OCI-LY3 (cell line): ENCODE results near the gene ACSF2.

ENCODE experiments used
- H2AFZ ChIP-seq: fragments of 200-600, 300-600 bp; shearing (Covaris generic); 2 replicates; pipeline ENCODE4 v1.6.0; 2014; ENCODE audit warnings: antibody characterized with exemption, low read depth, low read length
- H3K27ac ChIP-seq: fragments of 200-600, 300-600 bp; sonication (generic); 2 replicates; pipeline ENCODE4 v1.5.1; 2014; ENCODE audit warnings: mild to moderate bottlenecking, low read length, moderate library complexity, mixed read lengths
- H3K27me3 ChIP-seq: fragments of 200-600, 300-600 bp; sonication (generic); 2 replicates; pipeline ENCODE4 v1.6.1; 2014; ENCODE audit warnings: low read depth, low read length, mixed read lengths
- H3K36me3 ChIP-seq: fragments of 200-600, 300-600 bp; sonication (generic); replicated peaks from 2 replicates; pipeline ENCODE3; 2014; ENCODE audit warnings: low read depth, low read length, mixed read lengths
- H3K4me1 ChIP-seq: fragments of 300-600, 200-600 bp; sonication (generic); 2 replicates; pipeline ENCODE4 v1.6.1; 2014; ENCODE audit warnings: low read length, mixed read lengths
- H3K4me2 ChIP-seq: fragments of 200-600, 300-600 bp; sonication (generic); 2 replicates; pipeline ENCODE4 v1.6.1; 2014; ENCODE audit warnings: low read length, mixed read lengths
- H3K4me3 ChIP-seq: fragments of 300-600, 200-600 bp; sonication (generic); 2 replicates; pipeline ENCODE4 v1.5.1; 2014; ENCODE audit warnings: antibody characterized with exemption, mild to moderate bottlenecking, low read length, moderate library complexity
- H3K79me2 ChIP-seq: fragments of 300-600, 200-600 bp; shearing (Covaris generic); 2 replicates; pipeline ENCODE4 v1.6.1; 2014; ENCODE audit warnings: mild to moderate bottlenecking, low read length, mixed read lengths
- H3K9ac ChIP-seq: fragments of 300-600, 200-600 bp; shearing (Covaris generic); 2 replicates; pipeline ENCODE4 v1.6.0; 2014; ENCODE audit warnings: mild to moderate bottlenecking, low read length, moderate library complexity
- H3K9me3 ChIP-seq: fragments of 200-600, 300-600 bp; shearing (Covaris generic); 2 replicates; pipeline ENCODE4 v1.6.1; 2014; ENCODE audit warnings: low read length, mixed read lengths; ENCODE audit not compliant: insufficient read depth
- H4K20me1 ChIP-seq: fragments of 200-600, 300-600 bp; sonication (generic); 2 replicates; pipeline ENCODE4 v1.6.1; 2016; ENCODE audit warnings: low read length, mixed read lengths; ENCODE audit not compliant: insufficient read depth
- EZH2phosphoT487 ChIP-seq: fragments of 200-600 bp; shearing (Covaris generic); IDR thresholded peaks from 2 replicates; pipeline ENCODE4 v1.6.1; 2018; ENCODE audit warnings: antibody characterized with exemption, mixed run types, low read depth
- TF ChIP-seq, protein P1 (sequence below): fragments of 200-600, 300-600 bp; sonication (generic); IDR thresholded peaks from 2 replicates; pipeline ENCODE4 v1.5.1; 2014; ENCODE audit warnings: antibody characterized with exemption, low read length, low read depth

ACSF2 gene

DNA sequence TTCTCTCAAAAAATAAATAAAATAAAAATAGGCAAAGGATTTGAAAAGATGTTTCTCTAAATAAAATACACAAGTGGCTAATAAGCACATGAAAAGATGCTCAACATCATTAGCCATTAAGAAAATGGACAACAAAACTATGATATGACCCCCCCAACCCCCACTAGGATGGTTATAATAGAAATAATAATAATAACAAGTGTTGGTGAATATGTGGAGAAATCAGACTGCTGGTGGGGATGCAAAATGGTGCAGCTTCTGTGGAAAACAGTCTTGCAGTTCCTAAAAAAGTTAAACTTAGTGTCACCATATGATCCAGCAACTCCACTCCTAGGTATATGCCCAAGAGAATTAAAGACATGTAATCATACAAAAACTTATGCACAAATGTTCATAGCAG, 73.3 kb downstream of the ACSF2 start:
- TF ChIP-seq, protein P1, sequence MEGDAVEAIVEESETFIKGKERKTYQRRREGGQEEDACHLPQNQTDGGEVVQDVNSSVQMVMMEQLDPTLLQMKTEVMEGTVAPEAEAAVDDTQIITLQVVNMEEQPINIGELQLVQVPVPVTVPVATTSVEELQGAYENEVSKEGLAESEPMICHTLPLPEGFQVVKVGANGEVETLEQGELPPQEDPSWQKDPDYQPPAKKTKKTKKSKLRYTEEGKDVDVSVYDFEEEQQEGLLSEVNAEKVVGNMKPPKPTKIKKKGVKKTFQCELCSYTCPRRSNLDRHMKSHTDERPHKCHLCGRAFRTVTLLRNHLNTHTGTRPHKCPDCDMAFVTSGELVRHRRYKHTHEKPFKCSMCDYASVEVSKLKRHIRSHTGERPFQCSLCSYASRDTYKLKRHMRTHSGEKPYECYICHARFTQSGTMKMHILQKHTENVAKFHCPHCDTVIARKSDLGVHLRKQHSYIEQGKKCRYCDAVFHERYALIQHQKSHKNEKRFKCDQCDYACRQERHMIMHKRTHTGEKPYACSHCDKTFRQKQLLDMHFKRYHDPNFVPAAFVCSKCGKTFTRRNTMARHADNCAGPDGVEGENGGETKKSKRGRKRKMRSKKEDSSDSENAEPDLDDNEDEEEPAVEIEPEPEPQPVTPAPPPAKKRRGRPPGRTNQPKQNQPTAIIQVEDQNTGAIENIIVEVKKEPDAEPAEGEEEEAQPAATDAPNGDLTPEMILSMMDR = no peak
- no peak for TF ChIP-seq EZH2phosphoT487
- no peaks in the 10 kb centered on the region for H4K20me1 ChIP-seq
- no peaks in the 10 kb centered on the region for H3K36me3 ChIP-seq
- H3K27ac ChIP-seq = no peak overlapping the region
- no peaks in the 10 kb centered on the region for H3K79me2 ChIP-seq
- H3K4me1 ChIP-seq = no peaks in the 10 kb centered on the region
- H3K9ac ChIP-seq = no peak overlapping the region
- H3K4me3 ChIP-seq = no peak overlapping the region
- no peaks in the 10 kb centered on the region for H3K9me3 ChIP-seq
- H3K4me2 ChIP-seq = no peak overlapping the region
- 0 out of 2 replicates have a peak, but pooled peaks cover 3% of the 10 kb centered on the region for H3K27me3 ChIP-seq
- no peak overlapping the region for H2AFZ ChIP-seq

GRCh38 chr17:50499721-50500120, 73.7 kb downstream of the ACSF2 start:
- TF ChIP-seq, protein P1 = no peak
- no peak overlapping the region for H3K4me2 ChIP-seq
- H3K9ac ChIP-seq = no peak overlapping the region
- no peak overlapping the region for H3K27ac ChIP-seq
- H3K79me2 ChIP-seq = no peaks in the 10 kb centered on the region
- H3K4me3 ChIP-seq = no peak overlapping the region
- no peaks in the 10 kb centered on the region for H4K20me1 ChIP-seq
- H2AFZ ChIP-seq = no peak overlapping the region
- 0 out of 2 replicates have a peak, but pooled peaks cover 3% of the 10 kb centered on the region for H3K27me3 ChIP-seq
- H3K4me1 ChIP-seq = no peaks in the 10 kb centered on the region
- no peaks in the 10 kb centered on the region for H3K9me3 ChIP-seq
- no peaks in the 10 kb centered on the region for H3K36me3 ChIP-seq

GRCh38 chr17:50501054-50501453, 75.0 kb downstream of the ACSF2 start:
- H3K79me2 ChIP-seq = no peaks in the 10 kb centered on the region
- no peak overlapping the region for H3K9ac ChIP-seq
- no peaks in the 10 kb centered on the region for H4K20me1 ChIP-seq
- no peak overlapping the region for H2AFZ ChIP-seq
- no peak overlapping the region for H3K4me3 ChIP-seq
- TF ChIP-seq EZH2phosphoT487 = no peak
- TF ChIP-seq, protein P1 = peak; percentile 36
- H3K27ac ChIP-seq = no peak overlapping the region
- H3K9me3 ChIP-seq = no peaks in the 10 kb centered on the region
- 0 out of 2 replicates have a peak, but pooled peaks cover 3% of the 10 kb centered on the region for H3K27me3 ChIP-seq
- H3K36me3 ChIP-seq = no peaks in the 10 kb centered on the region
- H3K4me2 ChIP-seq = no peak overlapping the region
- no peaks in the 10 kb centered on the region for H3K4me1 ChIP-seq

DNA sequence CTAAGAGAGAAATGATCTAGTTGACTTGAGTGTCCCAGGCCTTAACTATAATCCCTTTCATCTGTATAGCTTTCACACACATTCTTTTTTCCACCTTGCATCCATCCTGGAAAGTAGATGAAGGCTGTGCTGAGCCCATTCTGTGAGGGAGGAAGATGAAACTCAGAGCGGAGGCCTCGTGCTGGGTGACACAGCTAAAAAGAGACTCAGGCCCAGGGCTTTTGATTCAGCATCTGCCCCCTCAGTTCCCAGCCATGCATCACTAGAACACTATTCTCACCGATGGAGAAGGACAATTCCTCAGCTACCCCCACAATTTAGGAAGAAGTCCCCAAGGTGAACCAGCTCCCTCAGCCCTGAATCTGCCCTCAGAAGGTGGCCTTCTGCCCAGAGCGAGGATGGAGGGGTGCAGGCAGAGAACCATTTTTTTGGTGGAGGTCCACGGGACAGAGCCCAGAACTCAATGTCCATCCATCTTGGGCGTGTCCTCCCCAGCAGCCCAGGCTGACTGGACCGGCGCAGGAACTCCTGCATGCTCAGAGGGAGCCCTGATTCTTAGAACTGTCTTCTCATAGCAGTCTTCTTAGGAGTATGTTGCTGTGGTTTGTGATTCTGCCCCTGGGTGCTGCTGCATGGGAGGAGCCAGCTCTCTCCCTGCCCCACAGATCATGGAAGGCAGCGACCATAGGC, 76.4 kb downstream of the ACSF2 start:
- H3K4me3 ChIP-seq = no peak overlapping the region
- peaks cover under 1% of the 10 kb centered on the region; the same call in 1 of the 2 replicates for H3K4me1 ChIP-seq

More for the DNA sequence above, 76.4 kb downstream of the ACSF2 start:
- no peaks in the 10 kb centered on the region for H3K79me2 ChIP-seq
- H2AFZ ChIP-seq = no peak overlapping the region; the same call in 1 of the 2 replicates
- H3K9me3 ChIP-seq = no peaks in the 10 kb centered on the region
- H3K36me3 ChIP-seq = no peaks in the 10 kb centered on the region
- no peaks in the 10 kb centered on the region for H4K20me1 ChIP-seq
- TF ChIP-seq, protein P1 = no peak
- TF ChIP-seq EZH2phosphoT487 = no peak
- H3K27ac ChIP-seq = no peak overlapping the region
- no peak overlapping the region for H3K4me2 ChIP-seq
- H3K27me3 ChIP-seq = 0 out of 2 replicates have a peak, but pooled peaks cover 3% of the 10 kb centered on the region
- H3K9ac ChIP-seq = no peak overlapping the region
